Ishikawa (cell line): ENCODE results near the gene SPTAN1.

ENCODE experiments used
- CEBPB ChIP-seq: IDR thresholded peaks from 2 replicates; pipeline ENCODE4 v1.6.1; 2012
- CREB1 ChIP-seq: IDR thresholded peaks from 2 replicates; pipeline ENCODE4 v1.6.1; 2012; ENCODE audit warnings: low read depth
- EGR1 ChIP-seq: IDR thresholded peaks from 2 replicates; pipeline ENCODE4 v1.6.1; 2012
- EP300 ChIP-seq: IDR thresholded peaks from 2 replicates; pipeline ENCODE4 v1.6.1; 2012; ENCODE audit warnings: borderline replicate concordance
- FOXM1 ChIP-seq: IDR thresholded peaks from 2 replicates; pipeline ENCODE4 v1.6.1; 2012; ENCODE audit warnings: low read depth, borderline replicate concordance
- MAX ChIP-seq: IDR thresholded peaks from 2 replicates; pipeline ENCODE4 v1.6.1; 2012
- NFIC ChIP-seq: IDR thresholded peaks from 2 replicates; pipeline ENCODE4 v1.6.1; 2012
- RAD21 ChIP-seq: IDR thresholded peaks from 2 replicates; pipeline ENCODE4 v1.6.1; 2012; ENCODE audit warnings: low read depth
- REST ChIP-seq: IDR thresholded peaks from 2 replicates; pipeline ENCODE4 v1.6.1; 2012; ENCODE audit warnings: low read depth, mild to moderate bottlenecking
- TAF1 ChIP-seq: IDR thresholded peaks from 2 replicates; pipeline ENCODE4 v1.6.1; 2012; ENCODE audit warnings: low read depth, mild to moderate bottlenecking
- TCF12 ChIP-seq: IDR thresholded peaks from 2 replicates; pipeline ENCODE4 v1.6.1; 2012; ENCODE audit warnings: low read depth
- TEAD4 ChIP-seq: IDR thresholded peaks from 2 replicates; pipeline ENCODE4 v1.6.1; 2012
- USF1 ChIP-seq: IDR thresholded peaks from 2 replicates; pipeline ENCODE4 v1.6.1; 2012
- YY1 ChIP-seq: IDR thresholded peaks from 2 replicates; pipeline ENCODE4 v1.6.1; 2012; ENCODE audit warnings: low read depth
- ZBTB7A ChIP-seq: IDR thresholded peaks from 2 replicates; pipeline ENCODE4 v1.6.1; 2012; ENCODE audit warnings: low read depth

SPTAN1 gene

GRCh38 chr9:128603697-128604096 is 51.3 kb downstream of the SPTAN1 start:
- TF ChIP-seq TCF12 (no peak), YY1 (no peak), FOXM1 (no peak)

- TF ChIP-seq CEBPB, result peak; percentile 64
- TF ChIP-seq ZBTB7A, result no peak
- no peak; the same call in 1 of the 2 replicates for TF ChIP-seq RAD21
- peak; percentile 65; the same call in 1 of the 2 replicates for TF ChIP-seq TEAD4
- TF ChIP-seq MAX, result peak; percentile 74
- TF ChIP-seq EGR1, result no peak
- TF ChIP-seq USF1, result no peak
- TF ChIP-seq CREB1, result peak; percentile 62
- peak; percentile 83 for TF ChIP-seq FOXM1
- peak; percentile 97 for TF ChIP-seq NFIC
- peak; percentile 40; the same call in 1 of the 2 replicates for TF ChIP-seq REST
- TF ChIP-seq EP300, result peak; percentile 88; the same call in 1 of the 2 replicates
- peak; percentile 98 for TF ChIP-seq TCF12
- TF ChIP-seq TAF1, result no peak
- 0 out of 2 replicates have a peak, but pooled peaks have one; percentile 49 for TF ChIP-seq YY1
Observed at GRCh38 chr9:128607642-128608350, 55.4 kb downstream of the SPTAN1 start.

- TF ChIP-seq TCF12 (no peak), YY1 (no peak)
Observed at GRCh38 chr9:128610897-128611296, 58.5 kb downstream of the SPTAN1 start.

- TF ChIP-seq CEBPB (no peak), EGR1 (no peak), TAF1 (no peak), YY1 (no peak), FOXM1 (no peak), CREB1 (no peak), EP300 (no peak), TEAD4 (no peak), USF1 (no peak), ZBTB7A (no peak), MAX (no peak), TCF12 (no peak), NFIC (no peak), RAD21 (no peak), REST (no peak)
Observed at GRCh38 chr9:128611600-128612394, 59.4 kb downstream of the SPTAN1 start.

- no peak for TF ChIP-seq EGR1
- no peak for TF ChIP-seq FOXM1
- TF ChIP-seq CEBPB, result no peak
- TF ChIP-seq TCF12, result no peak
- no peak for TF ChIP-seq REST
- no peak for TF ChIP-seq TAF1
- TF ChIP-seq EP300, result no peak
- no peak for TF ChIP-seq CREB1
- TF ChIP-seq USF1, result no peak
- TF ChIP-seq NFIC, result no peak
- no peak for TF ChIP-seq RAD21
- TF ChIP-seq TEAD4, result no peak
- TF ChIP-seq YY1, result no peak
- no peak for TF ChIP-seq MAX
- no peak for TF ChIP-seq ZBTB7A
Observed at GRCh38 chr9:128614728-128615127, 62.3 kb downstream of the SPTAN1 start.
